HG02763 (cell line): ENCODE data around the gene TEPSIN.

Source experiments
- ATAC-seq: cut with Tn5 transposase; IDR thresholded peaks from one replicate; pipeline ENCODE4 v1.9.1; 2021; ENCODE audit warnings: mild to moderate bottlenecking, moderate library complexity; ENCODE audit not compliant: unreplicated experiment

The TEPSIN gene

GRCh38 chr17:81250286-81251093 is 11.6 kb upstream of the TEPSIN start:
- no peak for ATAC-seq

GRCh38 chr17:81249223-81250040 is 10.6 kb upstream of the TEPSIN start:
- no peak for ATAC-seq

GRCh38 chr17:81248649-81249048 is 9.8 kb upstream of the TEPSIN start:
- no peak for ATAC-seq

- no peak for ATAC-seq
Measured at GRCh38 chr17:81247339-81247990, 8.6 kb upstream of the TEPSIN start.

- ATAC-seq: no peak
Measured at GRCh38 chr17:81246679-81247338, 8.0 kb upstream of the TEPSIN start.

- no peak for ATAC-seq
Measured at GRCh38 chr17:81246343-81246670, 7.5 kb upstream of the TEPSIN start.

GRCh38 chr17:81245665-81246342 is 6.9 kb upstream of the TEPSIN start:
- ATAC-seq: no peak

- ATAC-seq: no peak
Measured at GRCh38 chr17:81245024-81245664, 6.3 kb upstream of the TEPSIN start.

GRCh38 chr17:81244358-81245023 is 5.6 kb upstream of the TEPSIN start:
- ATAC-seq: no peak

GRCh38 chr17:81243333-81243664 is 4.4 kb upstream of the TEPSIN start:
- no peak for ATAC-seq

- no peak for ATAC-seq
Measured at GRCh38 chr17:81242421-81243332, 3.8 kb upstream of the TEPSIN start.

- no peak for ATAC-seq
Measured at GRCh38 chr17:81241648-81242420, 3.0 kb upstream of the TEPSIN start.

GRCh38 chr17:81241203-81241602 is 2.3 kb upstream of the TEPSIN start:
- ATAC-seq: no peak

GRCh38 chr17:81240761-81241160 is 1.9 kb upstream of the TEPSIN start:
- ATAC-seq: no peak

GRCh38 chr17:81239714-81240555 is 1.1 kb upstream of the TEPSIN start:
- no peak for ATAC-seq

- ATAC-seq: no peak
Measured at GRCh38 chr17:81238490-81238814, 403 bp downstream of the TEPSIN start.
